ENCODE measurements around the gene BMI1. TPM values are rescaled to one million over a fixed set of nuclear protein-coding genes. Genes with fewer than 3 reads are reported as not detected.
A peak's percentile ranks its signal among the peaks of the same experiment; 100 is the strongest.

BMI1 gene
- total RNA-seq, 6 experiments from 2014 or later = 23.7 to 36.6 (median 27.8) TPM

GRCh38 chr10:22334414-22335172 is 13.7 kb downstream of the BMI1 start:
- DNase-seq (peak in 1 of 3 donors; percentile 28), ATAC-seq (peak in 3 of 4 donors; percentile 25 to 37 (median 29))
- H3K36me3 ChIP-seq = peaks cover 0 to 7% (median 1%) of the 10 kb centered on the region in 4 donors
- intact Hi-C loops (cut with DNase I) = no loop called here
- TF ChIP-seq, protein P1, sequence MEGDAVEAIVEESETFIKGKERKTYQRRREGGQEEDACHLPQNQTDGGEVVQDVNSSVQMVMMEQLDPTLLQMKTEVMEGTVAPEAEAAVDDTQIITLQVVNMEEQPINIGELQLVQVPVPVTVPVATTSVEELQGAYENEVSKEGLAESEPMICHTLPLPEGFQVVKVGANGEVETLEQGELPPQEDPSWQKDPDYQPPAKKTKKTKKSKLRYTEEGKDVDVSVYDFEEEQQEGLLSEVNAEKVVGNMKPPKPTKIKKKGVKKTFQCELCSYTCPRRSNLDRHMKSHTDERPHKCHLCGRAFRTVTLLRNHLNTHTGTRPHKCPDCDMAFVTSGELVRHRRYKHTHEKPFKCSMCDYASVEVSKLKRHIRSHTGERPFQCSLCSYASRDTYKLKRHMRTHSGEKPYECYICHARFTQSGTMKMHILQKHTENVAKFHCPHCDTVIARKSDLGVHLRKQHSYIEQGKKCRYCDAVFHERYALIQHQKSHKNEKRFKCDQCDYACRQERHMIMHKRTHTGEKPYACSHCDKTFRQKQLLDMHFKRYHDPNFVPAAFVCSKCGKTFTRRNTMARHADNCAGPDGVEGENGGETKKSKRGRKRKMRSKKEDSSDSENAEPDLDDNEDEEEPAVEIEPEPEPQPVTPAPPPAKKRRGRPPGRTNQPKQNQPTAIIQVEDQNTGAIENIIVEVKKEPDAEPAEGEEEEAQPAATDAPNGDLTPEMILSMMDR (IDR thresholded peaks at IDR 0.05) = no peak
- no peak for TF ChIP-seq POLR2A (IDR thresholded peaks at IDR 0.05)
- 13% methylated on average over 40 of the region's 73 CpGs for WGBS (ENCODE audit: insufficient coverage, low coverage, low lambda C conversion rate, missing lambda C conversion rate)
- no peak overlapping the region for H3K27ac ChIP-seq
- peaks cover 7 to 47% of the 10 kb centered on the region in 2 donors for H3K27me3 ChIP-seq
- H3K9me3 ChIP-seq = no peaks in the 10 kb centered on the region
- H3K4me1 ChIP-seq = peaks cover 0 to 23% (median under 1%) of the 10 kb centered on the region in 4 donors
- H3K4me3 ChIP-seq = peak overlapping the region; percentile 31 to 39 (median 38)

DNA sequence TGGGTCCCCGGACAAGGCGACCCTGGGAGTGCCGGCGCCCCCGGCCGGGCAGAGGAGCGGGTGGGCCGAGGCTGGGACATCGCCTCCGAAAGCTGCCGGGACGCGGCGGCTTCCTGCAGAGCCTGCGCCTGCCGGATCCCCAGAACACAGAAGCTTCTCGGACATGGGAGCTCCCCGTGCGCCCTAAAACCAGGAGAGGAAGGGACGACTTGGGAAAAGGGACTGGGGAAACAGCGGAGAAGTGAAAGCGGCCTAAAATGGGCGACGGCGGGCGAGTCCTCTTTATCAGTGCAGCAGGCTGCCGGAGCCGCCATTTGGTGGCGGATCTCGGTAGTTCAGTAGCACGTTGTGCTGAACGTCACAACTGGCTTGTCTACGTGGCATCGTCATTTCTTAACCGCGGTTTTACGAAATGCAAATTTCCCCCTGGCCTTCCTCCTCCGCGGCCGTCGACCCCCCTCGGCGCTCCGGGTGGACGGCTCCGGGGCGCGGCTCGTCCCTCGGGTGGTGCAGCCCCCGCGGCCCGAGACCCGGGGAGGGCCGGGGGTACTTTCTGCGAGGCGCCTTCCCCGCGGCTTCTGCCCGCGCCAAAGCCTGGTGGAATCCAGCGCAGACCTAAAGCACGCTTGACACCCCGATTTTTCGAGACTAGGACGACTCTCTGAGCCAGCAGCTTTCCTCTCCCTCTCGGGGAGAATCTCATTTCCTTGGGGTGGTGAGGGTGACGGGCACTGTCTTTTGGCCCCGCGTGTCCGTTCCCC is 14.5 kb downstream of the BMI1 start:
- TF ChIP-seq POLR2A (IDR thresholded peaks at IDR 0.05) = no peak
- TF ChIP-seq, protein P1 (IDR thresholded peaks at IDR 0.05) = peak in 1 of 4 donors; percentile 24
- ATAC-seq (peak; percentile 55 to 61 (median 58)), DNase-seq (peak; percentile 48 to 62 (median 50))

DNA sequence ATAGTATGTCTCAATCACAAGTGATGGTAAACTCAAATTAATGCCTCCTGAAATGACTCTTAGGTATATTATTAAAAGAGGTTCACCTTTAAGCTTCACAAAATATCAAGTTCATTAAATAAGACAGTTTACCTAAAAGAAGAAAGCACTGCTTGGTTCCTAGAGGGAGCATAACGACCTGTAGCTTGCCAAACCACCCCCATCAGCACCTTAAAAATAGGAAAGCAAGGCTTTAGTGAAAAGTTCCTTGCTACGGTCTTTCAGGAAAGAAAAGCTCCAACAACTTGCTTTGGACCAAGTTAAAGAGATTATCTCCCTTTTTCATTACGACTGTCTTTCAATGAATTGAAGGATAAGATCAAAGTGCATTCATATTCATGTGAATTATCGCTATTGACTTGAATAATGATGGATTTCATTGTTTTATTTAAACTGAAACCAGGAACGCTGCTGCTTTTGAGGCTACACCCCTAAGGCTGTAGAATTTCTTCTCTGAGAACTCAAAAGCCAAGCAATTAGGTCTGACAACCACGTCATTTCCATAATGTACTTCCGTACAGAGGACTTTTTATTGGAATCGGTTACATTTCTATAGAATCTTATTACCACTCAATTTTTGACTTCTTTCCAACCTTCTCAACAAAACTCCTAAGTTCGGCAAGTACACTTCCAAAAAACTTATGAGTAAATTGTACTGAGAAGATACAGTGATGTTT is 17.4 kb downstream of the BMI1 start:
- no peaks in the 10 kb centered on the region for H3K9me3 ChIP-seq
- 14% methylated on average over 9 of the region's 9 CpGs for WGBS (ENCODE audit: insufficient coverage, low coverage, low lambda C conversion rate, missing lambda C conversion rate)
- H3K4me1 ChIP-seq = peaks cover 0 to 26% (median 3%) of the 10 kb centered on the region in 4 donors
- TF ChIP-seq POLR2A (IDR thresholded peaks at IDR 0.05) = no peak
- TF ChIP-seq, protein P1 (IDR thresholded peaks at IDR 0.05) = no peak
- ATAC-seq = no peak
- H3K27me3 ChIP-seq = peaks cover 18 to 65% of the 10 kb centered on the region in 2 donors
- no peak overlapping the region for H3K4me3 ChIP-seq
- H3K27ac ChIP-seq = no peak overlapping the region
- intact Hi-C loops (cut with DNase I) = no loop called here
- no peaks in the 10 kb centered on the region for H3K36me3 ChIP-seq
- DNase-seq = no peak

More for the DNA sequence above, 14.5 kb downstream of the BMI1 start:
- Histone ChIP-seq H3K27me3 (peaks cover 7 to 49% of the 10 kb centered on the region in 2 donors), H3K27ac (no peak overlapping the region), H3K36me3 (no peaks in the 10 kb centered on the region), H3K9me3 (no peaks in the 10 kb centered on the region), H3K4me1 (peaks cover 0 to 23% (median 3%) of the 10 kb centered on the region in 4 donors), H3K4me3 (peak overlapping the region; percentile 31 to 39 (median 38))
- intact Hi-C loops (cut with DNase I) = no loop called here
- WGBS (ENCODE audit: insufficient coverage, low coverage, low lambda C conversion rate, missing lambda C conversion rate) = 2% methylated on average over 13 of the region's 71 CpGs

- no peak for ATAC-seq
Measured at GRCh38 chr10:22338931-22339330, 18.0 kb downstream of the BMI1 start.

More at GRCh38 chr10:22338931-22339330, 18.0 kb downstream of the BMI1 start:
- TF ChIP-seq, protein P1 (IDR thresholded peaks at IDR 0.05) = no peak
- no peak for TF ChIP-seq POLR2A (IDR thresholded peaks at IDR 0.05)
- DNase-seq = no peak
- Histone ChIP-seq H3K4me1 (peaks cover 0 to 26% (median 3%) of the 10 kb centered on the region in 4 donors), H3K9me3 (no peaks in the 10 kb centered on the region), H3K27ac (no peak overlapping the region), H3K36me3 (no peaks in the 10 kb centered on the region), H3K27me3 (peaks cover 18 to 70% of the 10 kb centered on the region in 2 donors), H3K4me3 (no peak overlapping the region)
- intact Hi-C loops (cut with DNase I) = no loop called here
